ENCODE results near the gene CACNA1D.

- TF ChIP-seq CTCF (conservative IDR thresholded peaks at IDR 0.05 in 1 of 2, IDR thresholded peaks at IDR 0.05 in 1 of 2; ENCODE audit: low read depth in 1 of 2, low read length in 2 of 2) (no peak), EZH2 (IDR thresholded peaks at IDR 0.05; ENCODE audit: low read length, missing control alignments) (no peak)
These were observed 321.2 kb downstream of the CACNA1D start for GRCh38 chr3:53815651-53816050.
